H1 (cell line): Measurements from ENCODE around the gene TASOR2. TPM values are rescaled to one million over a fixed set of nuclear protein-coding genes. Genes with fewer than 3 reads are reported as not detected.

Experiments used
- JUN ChIP-seq: IDR thresholded peaks from 2 replicates; pipeline ENCODE4 v1.6.1; 2011; ENCODE audit warnings: low read depth, mild to moderate bottlenecking, improper control_type of control experiment, low read length
- NRF1 ChIP-seq: IDR thresholded peaks from 2 replicates; pipeline ENCODE4 v1.6.1; 2011; ENCODE audit warnings: mild to moderate bottlenecking, low read depth, low read length, improper control_type of control experiment
- PHF8 ChIP-seq: fragments of 200-600 bp; sonication (generic); conservative IDR thresholded peaks from 2 replicates; pipeline ENCODE4 v1.7.1; 2012; ENCODE audit warnings: low read depth, mild to moderate bottlenecking, inconsistent platforms, low read length, moderate library complexity
- RAD21 ChIP-seq, 2 experiments: IDR thresholded peaks in 1 of 2; conservative IDR thresholded peaks in 1 of 2; 2 replicates each; pipeline ENCODE4 v1.6.1; 2011; ENCODE audit warnings: low read depth in 2 of 2, low read length in 2 of 2, improper control_type of control experiment in 1 of 2, inconsistent platforms in 1 of 2, mild to moderate bottlenecking in 1 of 2, moderate library complexity in 1 of 2
- SAP30 ChIP-seq: fragments of 300-600 bp; sonication (generic); IDR thresholded peaks from 2 replicates; pipeline ENCODE4 v1.7.1; 2012; ENCODE audit warnings: low read length, moderate library complexity, mild to moderate bottlenecking, inconsistent platforms; ENCODE audit not compliant: insufficient read depth, insufficient replicate concordance
- polyA plus RNA-seq, 7 experiments: library from polyadenylated mRNA; depleted of rRNA in 3 of 7; stranded (reverse) in 5 of 7; unstranded in 2 of 7; fragments of >200 nt in 5 of 7; fragments of 200-250 nt in 2 of 7; gene quantifications; 1 replicate in 5 of 7; 2 replicates in 1 of 7; 4 replicates in 1 of 7; pipeline versions ENCODE4 v1.2.1 to v1.2.3, GENCODE V29; 2011 to 2013; ENCODE audit warnings: missing spikeins in 2 of 7, mixed read lengths in 2 of 7
- total RNA-seq: library from RNA; stranded (reverse); fragmentation: NEBNext Ultra II Directional; extraction: Animal tissue kit (Norgen Biotek cat#: 25700); gene quantifications from 2 replicates; pipeline ENCODE4 v1.2.1, GENCODE V29; 2021

The TASOR2 gene
- total and polyA plus RNA-seq, 2 of the 8 experiments (the other 6 are each of a cell fraction or from before 2014, with no cell fraction given): 13.1 to 74.9 TPM

DNA sequence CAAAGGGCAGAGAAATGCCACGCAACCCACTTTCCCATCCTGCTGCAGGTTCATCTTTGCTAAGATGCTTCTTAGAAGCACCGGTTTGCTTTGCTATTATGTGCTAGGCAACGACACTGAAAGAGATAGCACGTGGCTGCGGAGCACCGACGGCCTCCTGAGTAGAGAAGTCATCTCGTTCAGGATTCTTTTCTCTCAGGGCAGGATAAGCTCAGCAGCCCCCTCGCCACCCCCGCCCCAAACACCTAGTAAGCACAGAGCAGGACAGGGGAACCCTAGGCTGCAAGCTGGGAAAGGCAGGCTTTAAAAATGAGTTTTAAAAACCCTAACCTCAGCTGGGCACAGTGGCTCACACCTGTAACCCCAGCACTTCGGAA, 33.3 kb upstream of the TASOR2 start (continued):
- TF ChIP-seq PHF8 (no peak), NRF1 (no peak), JUN (no peak), RAD21 (IDR thresholded peaks at IDR 0.05 in 1 of 2, conservative IDR thresholded peaks at IDR 0.05 in 1 of 2; ENCODE audit: low read depth in 2 of 2, low read length in 2 of 2) (no peak), SAP30 (no peak)
